ENCODE measurements around the gene FKBP2. TPM values are rescaled to one million over a fixed set of nuclear protein-coding genes. Genes with fewer than 3 reads are reported as not detected.

The FKBP2 gene
- total RNA-seq, 1 donor, result 8.1 TPM

DNA sequence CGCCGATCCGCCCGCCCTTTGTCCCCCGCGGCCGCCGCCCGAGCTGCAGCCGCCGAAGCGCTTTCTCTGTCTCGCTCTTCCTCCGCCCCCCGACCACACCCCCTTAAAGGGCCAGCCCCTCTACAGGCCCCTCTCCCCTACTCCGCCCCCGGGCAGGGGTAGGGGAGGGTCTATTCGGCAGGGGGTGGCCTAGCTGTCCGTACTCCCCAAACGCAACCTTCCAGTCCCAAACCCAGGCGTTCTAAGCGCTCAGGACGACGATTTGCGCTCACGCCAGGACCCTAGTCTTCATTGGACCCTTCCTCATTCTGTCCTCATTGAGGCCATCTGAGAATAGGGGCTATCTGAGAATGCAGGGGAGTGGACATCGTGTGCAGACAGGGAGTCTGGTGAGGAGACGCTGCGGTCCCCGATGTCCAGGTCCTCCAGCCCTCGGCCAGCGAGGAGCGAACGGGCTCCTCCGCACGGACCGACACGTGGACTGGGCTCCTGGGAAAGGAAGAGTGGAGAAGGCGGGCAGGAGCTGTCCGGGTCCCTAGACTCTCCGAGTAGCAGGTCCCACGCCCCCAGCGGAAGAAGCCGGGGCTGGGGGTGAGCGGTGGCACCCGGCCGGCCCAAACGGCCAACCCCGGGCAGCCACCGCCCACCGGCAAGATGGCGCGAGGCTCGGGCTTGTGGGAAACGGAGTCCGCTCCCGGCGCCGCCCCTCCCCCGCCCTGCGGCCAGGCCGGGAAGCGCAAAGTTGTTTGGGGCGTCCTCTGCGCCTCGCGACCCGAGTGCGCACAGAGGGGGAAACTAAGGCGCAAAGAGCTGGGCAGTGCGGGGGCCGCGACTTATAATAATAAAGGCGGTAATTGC, 6.2 kb downstream of the FKBP2 start, which contains the start of gene PPP1R14B:
TSS of gene PPP1R14B (minus strand) at position 73 of the 858 bp plus-strand sequence. CDS start 270 bp downstream, outside the sequence.
- Histone ChIP-seq H3K9me3 (ENCODE audit: low read depth, low read length) (no peaks in the 10 kb centered on the region), H3K4me3 (ENCODE audit: low read length) (peak within 1 kb of the TSS; percentile 66)

GRCh38 chr11:64247729-64248531, 7.0 kb downstream of the FKBP2 start:
- Histone ChIP-seq H3K9me3 (ENCODE audit: low read depth, low read length) (no peaks in the 10 kb centered on the region), H3K27me3 (ENCODE audit: insufficient read depth, low read length) (no peaks in the 10 kb centered on the region), H3K4me1 (ENCODE audit: insufficient read depth, low read length) (peaks cover 49% of the 10 kb centered on the region), H3K4me3 (ENCODE audit: low read length) (peak overlapping the region; percentile 66)

More for the DNA sequence above, 6.2 kb downstream of the FKBP2 start, which contains the start of gene PPP1R14B:
- Histone ChIP-seq H3K27me3 (ENCODE audit: insufficient read depth, low read length) (no peaks in the 10 kb centered on the region), H3K4me1 (ENCODE audit: insufficient read depth, low read length) (peaks cover 49% of the 10 kb centered on the region)

DNA sequence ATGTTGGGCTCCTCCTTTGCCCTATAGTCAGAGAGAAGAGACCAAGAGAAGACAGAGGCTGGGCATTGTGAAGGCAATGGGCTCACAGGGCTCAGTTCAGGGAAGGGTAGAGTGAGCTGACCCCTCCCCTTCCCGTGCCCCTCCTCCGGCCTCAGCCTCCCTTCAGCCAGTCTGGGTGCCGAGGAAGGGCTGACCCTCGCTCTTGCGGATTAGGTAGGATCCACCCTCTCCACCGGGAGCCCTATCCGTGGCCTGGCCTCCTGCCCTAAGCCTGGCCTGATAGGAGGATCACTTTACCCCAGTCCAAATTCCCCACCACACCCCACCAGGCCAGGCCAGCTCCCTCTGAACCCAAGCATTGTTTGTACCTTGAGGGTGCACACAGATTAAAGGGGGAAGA, 7.7 kb downstream of the FKBP2 start:
- Histone ChIP-seq H3K4me3 (ENCODE audit: low read length) (no peak overlapping the region), H3K9me3 (ENCODE audit: low read depth, low read length) (no peaks in the 10 kb centered on the region), H3K4me1 (ENCODE audit: insufficient read depth, low read length) (peaks cover 46% of the 10 kb centered on the region), H3K27me3 (ENCODE audit: insufficient read depth, low read length) (no peaks in the 10 kb centered on the region)

DNA sequence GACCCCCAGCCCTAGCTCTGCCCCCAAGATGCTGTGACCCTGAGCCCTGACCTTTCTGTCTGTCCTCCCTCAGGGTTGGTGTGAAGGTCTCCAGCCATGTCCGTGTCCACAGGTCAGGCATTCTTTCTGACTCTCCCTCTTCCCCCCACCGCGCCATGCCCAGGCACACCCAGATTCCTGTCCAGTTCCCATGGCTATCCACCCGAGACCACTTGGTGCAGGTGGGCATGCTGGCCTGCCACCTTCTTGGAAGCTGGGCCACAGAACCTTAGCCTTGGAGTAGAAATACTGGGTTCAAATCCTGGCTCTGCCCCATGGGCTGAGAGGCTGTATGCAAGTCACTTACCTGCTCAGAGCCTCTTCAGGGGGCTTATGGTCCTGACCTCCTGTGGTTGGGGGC, 8.1 kb downstream of the FKBP2 start:
- Histone ChIP-seq H3K27me3 (ENCODE audit: insufficient read depth, low read length) (no peaks in the 10 kb centered on the region), H3K9me3 (ENCODE audit: low read depth, low read length) (no peaks in the 10 kb centered on the region), H3K4me1 (ENCODE audit: insufficient read depth, low read length) (peaks cover 45% of the 10 kb centered on the region), H3K4me3 (ENCODE audit: low read length) (no peak overlapping the region)

- peaks cover 45% of the 10 kb centered on the region for H3K4me1 ChIP-seq (ENCODE audit: insufficient read depth, low read length)
- no peaks in the 10 kb centered on the region for H3K9me3 ChIP-seq (ENCODE audit: low read depth, low read length)
- H3K4me3 ChIP-seq (ENCODE audit: low read length), result no peak overlapping the region
- H3K27me3 ChIP-seq (ENCODE audit: insufficient read depth, low read length), result no peaks in the 10 kb centered on the region
Measured at GRCh38 chr11:64249563-64250414, 8.9 kb downstream of the FKBP2 start.

GRCh38 chr11:64250415-64251015, 9.6 kb downstream of the FKBP2 start:
- no peaks in the 10 kb centered on the region for H3K9me3 ChIP-seq (ENCODE audit: low read depth, low read length)
- H3K27me3 ChIP-seq (ENCODE audit: insufficient read depth, low read length), result no peaks in the 10 kb centered on the region
- no peak overlapping the region for H3K4me3 ChIP-seq (ENCODE audit: low read length)
- peaks cover 38% of the 10 kb centered on the region for H3K4me1 ChIP-seq (ENCODE audit: insufficient read depth, low read length)

DNA sequence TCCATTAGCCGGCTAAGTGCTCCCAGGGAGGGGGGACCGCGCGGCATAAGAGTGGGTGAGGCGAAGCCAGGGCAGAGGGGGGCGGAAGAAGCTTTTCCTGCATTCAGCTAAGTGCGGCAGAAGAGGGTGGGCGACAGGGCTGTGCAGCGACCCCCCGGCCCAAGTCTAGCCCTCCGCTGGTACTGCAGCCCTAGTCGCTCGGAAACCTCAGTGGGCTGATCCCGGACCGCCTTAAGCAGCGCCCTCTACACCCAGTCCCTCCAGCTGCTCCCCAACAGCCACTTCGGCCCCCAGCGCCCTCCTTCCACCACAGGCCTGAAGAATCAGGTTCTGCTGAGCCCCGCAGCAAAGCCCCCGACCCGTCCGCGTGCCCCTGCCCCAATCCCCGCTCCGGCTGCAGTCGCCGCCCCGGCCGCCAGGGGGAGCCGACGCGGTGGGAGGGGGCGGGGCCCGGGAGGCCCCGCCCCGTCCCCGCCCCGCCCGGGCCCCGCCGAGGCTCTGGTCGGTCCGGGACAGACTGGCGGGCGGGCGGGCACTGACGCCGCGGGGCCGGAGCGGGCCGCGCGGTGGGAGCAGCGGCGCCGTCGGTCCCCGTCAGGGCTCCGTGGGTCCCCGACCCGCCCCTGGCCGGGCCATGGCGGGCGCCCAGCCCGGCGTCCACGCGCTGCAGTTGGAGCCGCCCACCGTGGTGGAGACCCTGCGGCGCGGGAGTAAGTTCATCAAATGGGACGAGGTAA, 10.3 kb downstream of the FKBP2 start, which contains the start of gene PLCB3:
TSS of gene PLCB3 (plus strand) at position 515 of the 737 bp plus-strand sequence. CDS start at position 635, 120 bp downstream.
- Histone ChIP-seq H3K9me3 (ENCODE audit: low read depth, low read length) (no peaks in the 10 kb centered on the region), H3K27me3 (ENCODE audit: insufficient read depth, low read length) (no peaks in the 10 kb centered on the region), H3K4me1 (ENCODE audit: insufficient read depth, low read length) (peaks cover 31% of the 10 kb centered on the region), H3K4me3 (ENCODE audit: low read length) (peak within 1 kb of the TSS; percentile 57)

DNA sequence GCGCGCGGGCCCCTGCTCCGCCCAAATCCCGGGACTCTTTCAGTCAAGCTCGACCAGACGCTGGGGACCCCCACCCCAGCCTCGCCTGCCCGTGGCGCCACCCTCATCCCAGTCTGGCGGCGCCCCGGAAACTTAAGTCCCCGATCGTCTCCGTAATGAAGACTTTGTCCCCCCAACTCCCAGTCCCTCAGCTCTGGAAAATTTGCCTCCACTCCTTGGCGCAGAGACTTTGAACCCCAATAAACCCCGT, 10.8 kb downstream of the FKBP2 start:
- no peaks in the 10 kb centered on the region for H3K27me3 ChIP-seq (ENCODE audit: insufficient read depth, low read length)
- peaks cover 30% of the 10 kb centered on the region for H3K4me1 ChIP-seq (ENCODE audit: insufficient read depth, low read length)
- peak overlapping the region; percentile 57 for H3K4me3 ChIP-seq (ENCODE audit: low read length)
- H3K9me3 ChIP-seq (ENCODE audit: low read depth, low read length), result no peaks in the 10 kb centered on the region

GRCh38 chr11:64252003-64252872, 11.3 kb downstream of the FKBP2 start:
- peak overlapping the region; percentile 57 for H3K4me3 ChIP-seq (ENCODE audit: low read length)
- no peaks in the 10 kb centered on the region for H3K27me3 ChIP-seq (ENCODE audit: insufficient read depth, low read length)
- H3K9me3 ChIP-seq (ENCODE audit: low read depth, low read length), result no peaks in the 10 kb centered on the region
- H3K4me1 ChIP-seq (ENCODE audit: insufficient read depth, low read length), result peaks cover 27% of the 10 kb centered on the region

DNA sequence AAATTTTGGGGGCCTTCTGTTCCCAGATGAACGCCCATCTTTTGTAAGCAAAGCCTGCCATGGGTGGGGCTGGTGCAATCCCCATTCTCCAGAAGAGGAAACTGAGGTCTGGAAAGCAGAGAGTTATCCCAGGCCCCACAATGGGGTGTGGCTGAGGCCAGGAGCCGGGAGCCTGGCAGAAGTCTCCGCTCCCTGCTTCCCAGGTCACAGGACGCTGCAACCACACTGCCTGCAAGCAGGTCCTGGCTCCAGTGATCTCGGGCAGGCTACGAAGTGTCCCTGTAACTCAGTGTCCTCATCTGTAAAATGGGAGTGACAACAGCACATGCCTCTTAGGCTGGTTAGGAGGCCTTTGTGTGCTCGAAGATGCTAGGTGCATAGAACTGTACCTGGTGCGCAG, 12.1 kb downstream of the FKBP2 start:
- Histone ChIP-seq H3K4me1 (ENCODE audit: insufficient read depth, low read length) (peaks cover 23% of the 10 kb centered on the region), H3K9me3 (ENCODE audit: low read depth, low read length) (no peaks in the 10 kb centered on the region), H3K27me3 (ENCODE audit: insufficient read depth, low read length) (no peaks in the 10 kb centered on the region), H3K4me3 (ENCODE audit: low read length) (no peak overlapping the region)

- Histone ChIP-seq H3K27me3 (ENCODE audit: insufficient read depth, low read length) (no peaks in the 10 kb centered on the region), H3K9me3 (ENCODE audit: low read depth, low read length) (no peaks in the 10 kb centered on the region), H3K4me3 (ENCODE audit: low read length) (no peak overlapping the region), H3K4me1 (ENCODE audit: insufficient read depth, low read length) (peaks cover 23% of the 10 kb centered on the region)
Measured at GRCh38 chr11:64253481-64253880, 12.6 kb downstream of the FKBP2 start.

DNA sequence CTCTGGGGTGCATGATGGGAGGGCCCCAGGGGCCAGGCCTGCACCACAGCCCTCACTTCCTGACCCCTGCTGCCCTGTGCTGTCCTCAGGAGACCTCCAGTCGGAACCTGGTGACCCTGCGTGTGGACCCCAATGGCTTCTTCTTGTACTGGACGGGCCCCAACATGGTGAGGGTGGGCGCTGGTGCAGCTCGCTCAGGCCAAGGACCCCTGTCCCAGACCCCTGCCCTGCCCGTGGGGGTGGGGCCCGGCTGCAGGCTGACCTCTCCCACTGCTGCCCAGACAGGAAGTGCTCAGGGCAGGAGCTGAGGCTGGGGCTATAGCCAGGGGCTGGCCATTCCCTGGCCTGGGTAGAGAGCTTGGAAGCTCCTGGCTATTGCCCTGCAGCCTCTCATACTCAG, 13.4 kb downstream of the FKBP2 start:
- Histone ChIP-seq H3K4me1 (ENCODE audit: insufficient read depth, low read length) (peaks cover 23% of the 10 kb centered on the region), H3K9me3 (ENCODE audit: low read depth, low read length) (no peaks in the 10 kb centered on the region), H3K4me3 (ENCODE audit: low read length) (no peak overlapping the region), H3K27me3 (ENCODE audit: insufficient read depth, low read length) (no peaks in the 10 kb centered on the region)

Measured in mononuclear cell (primary cell).